Sigmoid colon (tissue), 7 donors: ENCODE measurements around the gene CSTB. TPM values are rescaled to one million over a fixed set of nuclear protein-coding genes. Genes with fewer than 3 reads are reported as not detected.

Experiments used
- DNase-seq: peaks from one replicate; pipeline ENCODE4 v3.0.0-alpha.2; 2019
- H3K27ac ChIP-seq, 4 donors: fragments of 200-600 bp; sonication (generic); one replicate each; pipeline ENCODE4 v1.5.1; 2016 to 2019; ENCODE audit warnings: mild to moderate bottlenecking in 1 of 4
- H3K27me3 ChIP-seq, 3 donors: fragments of 200-600 bp; sonication (generic); one replicate each; pipeline ENCODE4 v1.5.1; 2019; ENCODE audit warnings: mild to moderate bottlenecking in 1 of 3
- H3K36me3 ChIP-seq, 4 donors: fragments of 200-600 bp; sonication (generic); one replicate each; pipeline ENCODE4 v1.5.1; 2016 to 2019
- H3K4me1 ChIP-seq, 4 donors: fragments of 200-600 bp; sonication (generic); one replicate each; pipeline ENCODE4 v1.5.1; 2017 to 2019
- H3K4me3 ChIP-seq, 4 donors: fragments of 200-600 bp; sonication (generic); one replicate each; pipeline ENCODE4 v1.5.1; 2017 to 2019; ENCODE audit warnings: mild to moderate bottlenecking in 2 of 4, moderate library complexity in 1 of 4
- H3K9me3 ChIP-seq, 4 donors: fragments of 200-600 bp in 3 of 4; sonication (generic) in 3 of 4; one replicate each; pipeline versions ENCODE4 v1.5.1 to v1.6.1; 2013 to 2019
- CTCF ChIP-seq, 4 experiments: fragments of 450-650 bp in 3 of 4; fragments of 200-600 bp in 1 of 4; IDR thresholded peaks; one replicate each; pipeline ENCODE4 v1.5.1; 2016 to 2019; ENCODE audit warnings: antibody characterized with exemption in 4 of 4, mild to moderate bottlenecking in 3 of 4, moderate library complexity in 2 of 4
- EP300 ChIP-seq, 4 donors: sonication (generic); formaldehyde crosslinking; IDR thresholded peaks; one replicate each; pipeline ENCODE4 v1.6.1; 2017; ENCODE audit warnings: antibody characterized with exemption in 4 of 4
- POLR2A ChIP-seq, 2 donors: fragments of 450-650 bp; IDR thresholded peaks; one replicate each; pipeline ENCODE4 v1.6.1; 2016; ENCODE audit warnings: antibody characterized with exemption in 2 of 2, mild to moderate bottlenecking in 2 of 2, moderate library complexity in 2 of 2
- POLR2AphosphoS5 ChIP-seq, 4 donors: sonication (generic); formaldehyde crosslinking; IDR thresholded peaks; one replicate each; pipeline ENCODE4 v1.6.1; 2017; ENCODE audit warnings: antibody characterized with exemption in 4 of 4
- whole genome bisulfite sequencing, 2 donors: extraction: QIAGEN DNeasy Blood & Tissue Kit; methylation state at CpG; one replicate each; pipeline ENCODE4 v1.1.7; 2013; 5-methylcytosine and 5-hydroxymethylcytosine counted together
- intact Hi-C: fragments of 100-400 bp; cut with DNase I; formaldehyde crosslinking; loops from one replicate; pipeline ENCODE4 v1.15.1; 2023
- polyA plus RNA-seq, 3 donors: library from polyadenylated mRNA; stranded (reverse); fragments of 200-250 nt; gene quantifications; one replicate each; pipeline ENCODE4 v1.2.3, GENCODE V29; 2013
- total RNA-seq, 4 donors: library from RNA; depleted of rRNA; stranded (reverse); fragments of >200 nt; gene quantifications; one replicate each; pipeline ENCODE4 v1.1.0, GENCODE V29; 2016
- donor health status: healthy with polysubstance abuse.
- donor health status: Bipolar disorder and iron deficiency.
- donor health status: healthy.

Gene CSTB
- total and polyA plus RNA-seq, 7 donors: 7.1 to 167 (median 9.7) TPM

- Histone ChIP-seq H3K27me3 (no peaks in the 10 kb centered on the region), H3K36me3 (peaks cover 0 to 5% (median under 1%) of the 10 kb centered on the region in 4 donors), H3K9me3 (no peaks in the 10 kb centered on the region), H3K4me3 (peak overlapping the region; percentile 54 to 65 (median 59)), H3K27ac (peak overlapping the region; percentile 85 to 95 (median 88)), H3K4me1 (peaks cover 0 to 68% (median 51%) of the 10 kb centered on the region in 4 donors)
- peak; percentile 99 for DNase-seq
- TF ChIP-seq EP300 (IDR thresholded peaks at IDR 0.05): peak in 2 of 4 donors; percentile 52 to 96
- peak; percentile 80 to 97 (median 86) for TF ChIP-seq POLR2AphosphoS5 (IDR thresholded peaks at IDR 0.05)
- peak; percentile 61 to 74 for TF ChIP-seq POLR2A (IDR thresholded peaks at IDR 0.05)
- peak in 2 of 4 experiments; percentile 22 to 57 for TF ChIP-seq CTCF (IDR thresholded peaks at IDR 0.05)
- intact Hi-C loops: loop anchor here (2.0 kb wide), 4 partner anchors 28 to 70 kb away; partner anchors contain the start of genes CSTB, HSF2BP, RRP1 and RRP1B
- 12 to 74% methylated on average over 59 of the region's 59 CpGs for WGBS, 2 donors
Observed at GRCh38 chr21:43728467-43729390, 47.4 kb downstream of the CSTB start.

DNA sequence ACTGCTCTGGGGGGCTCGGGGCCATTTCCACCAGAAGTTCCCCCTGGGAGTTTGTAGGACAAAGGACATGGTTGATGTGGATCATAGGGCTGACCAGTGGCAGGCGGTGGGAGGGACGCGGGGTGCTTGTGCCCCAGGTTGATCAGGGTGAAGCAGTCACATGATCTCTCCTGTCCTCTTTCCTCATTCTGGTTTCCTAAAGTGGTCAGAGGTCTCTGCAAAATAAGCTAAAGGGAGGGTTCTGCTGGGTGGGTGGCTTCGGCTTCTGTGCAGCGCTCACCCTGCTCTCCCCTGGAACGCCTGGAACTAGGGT, 48.0 kb downstream of the CSTB start:
- no peaks in the 10 kb centered on the region for H3K27me3 ChIP-seq
- DNase-seq: no peak
- peak overlapping the region; percentile 85 to 95 (median 88) for H3K27ac ChIP-seq
- peaks cover 0 to 8% (median 2%) of the 10 kb centered on the region in 4 donors for H3K36me3 ChIP-seq
- intact Hi-C loops: loop anchor here (2.0 kb wide), 4 partner anchors 29 to 69 kb away; partner anchors contain the start of genes CSTB, HSF2BP, RRP1 and RRP1B
- H3K9me3 ChIP-seq: no peaks in the 10 kb centered on the region
- no peak for TF ChIP-seq CTCF (IDR thresholded peaks at IDR 0.05)
- no peak for TF ChIP-seq POLR2A (IDR thresholded peaks at IDR 0.05)
- H3K4me3 ChIP-seq: peak overlapping the region; percentile 54 to 65 (median 59)
- 28 to 83% methylated on average over 7 of the region's 7 CpGs for WGBS, 2 donors
- H3K4me1 ChIP-seq: peaks cover 0 to 62% (median 47%) of the 10 kb centered on the region in 4 donors

GRCh38 chr21:43727519-43728153, 48.5 kb downstream of the CSTB start:
- peak overlapping the region in 2 of 4 donors; percentile 57 to 65 for H3K4me3 ChIP-seq
- peaks cover 0 to 57% (median 44%) of the 10 kb centered on the region in 4 donors for H3K4me1 ChIP-seq
- 60 to 71% methylated on average over 10 of the region's 10 CpGs for WGBS, 2 donors
- DNase-seq: no peak
- H3K27ac ChIP-seq: peak overlapping the region; percentile 85 to 95 (median 88)
- intact Hi-C loops: loop anchor here (2.0 kb wide), 4 partner anchors 29 to 69 kb away; partner anchors contain the start of genes CSTB, HSF2BP, RRP1 and RRP1B
- peaks cover 0 to 8% (median 2%) of the 10 kb centered on the region in 4 donors for H3K36me3 ChIP-seq
- H3K9me3 ChIP-seq: no peaks in the 10 kb centered on the region
- TF ChIP-seq POLR2AphosphoS5 (IDR thresholded peaks at IDR 0.05) (no peak), POLR2A (IDR thresholded peaks at IDR 0.05) (no peak), EP300 (IDR thresholded peaks at IDR 0.05) (no peak), CTCF (IDR thresholded peaks at IDR 0.05) (no peak)
- H3K27me3 ChIP-seq: no peaks in the 10 kb centered on the region

GRCh38 chr21:43726686-43727518, 49.2 kb downstream of the CSTB start:
- Histone ChIP-seq H3K9me3 (no peaks in the 10 kb centered on the region), H3K27ac (peak overlapping the region; percentile 85 to 95 (median 88)), H3K36me3 (peaks cover 0 to 8% (median 2%) of the 10 kb centered on the region in 4 donors), H3K4me3 (no peak overlapping the region), H3K27me3 (no peaks in the 10 kb centered on the region), H3K4me1 (peaks cover 0 to 55% (median 45%) of the 10 kb centered on the region in 4 donors)
- intact Hi-C loops: no loop called here
- TF ChIP-seq CTCF (IDR thresholded peaks at IDR 0.05) (no peak), EP300 (IDR thresholded peaks at IDR 0.05) (no peak), POLR2AphosphoS5 (IDR thresholded peaks at IDR 0.05) (no peak), POLR2A (IDR thresholded peaks at IDR 0.05) (no peak)
- 63 to 76% methylated on average over 21 of the region's 21 CpGs for WGBS, 2 donors
- DNase-seq: no peak
